Measurements from ENCODE around the gene EXOSC2.

DNA sequence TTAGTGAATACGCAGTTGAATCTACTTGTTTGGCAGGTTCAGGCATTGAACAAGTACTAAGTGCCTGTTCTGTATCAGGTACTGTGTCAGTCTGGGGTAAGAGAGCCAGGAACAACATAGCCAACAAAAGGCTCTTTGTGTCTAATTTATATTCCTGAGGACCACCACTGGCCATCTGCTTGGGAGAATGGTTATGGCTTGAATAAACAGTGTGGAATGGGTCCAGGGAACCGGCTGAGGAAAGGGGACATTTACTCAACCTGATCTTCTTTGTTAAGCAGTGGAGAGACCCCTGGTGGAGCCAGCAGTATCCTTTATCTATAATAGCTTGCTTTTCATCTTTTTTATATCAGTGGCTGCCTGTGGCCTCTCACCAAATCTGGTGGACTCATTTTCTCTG, 38.6 kb downstream of the EXOSC2 start:
- TF ChIP-seq YY1 (IDR thresholded peaks at IDR 0.05; ENCODE audit: insufficient read depth, insufficient read length) (no peak), SUZ12 (IDR thresholded peaks at IDR 0.05; ENCODE audit: extremely low read depth, insufficient read depth, insufficient read length) (no peak), ZNF274 (IDR thresholded peaks at IDR 0.05; ENCODE audit: low read depth, low read length) (no peak)

All from NT2/D1 (cell line).